ENCODE results near the gene S1PR5. TPM values are rescaled to one million over a fixed set of nuclear protein-coding genes. Genes with fewer than 3 reads are reported as not detected.

The S1PR5 gene
- total RNA-seq, 3 donors from 2014 or later = 0.16 to 1.2 (median 0.66) TPM

DNA sequence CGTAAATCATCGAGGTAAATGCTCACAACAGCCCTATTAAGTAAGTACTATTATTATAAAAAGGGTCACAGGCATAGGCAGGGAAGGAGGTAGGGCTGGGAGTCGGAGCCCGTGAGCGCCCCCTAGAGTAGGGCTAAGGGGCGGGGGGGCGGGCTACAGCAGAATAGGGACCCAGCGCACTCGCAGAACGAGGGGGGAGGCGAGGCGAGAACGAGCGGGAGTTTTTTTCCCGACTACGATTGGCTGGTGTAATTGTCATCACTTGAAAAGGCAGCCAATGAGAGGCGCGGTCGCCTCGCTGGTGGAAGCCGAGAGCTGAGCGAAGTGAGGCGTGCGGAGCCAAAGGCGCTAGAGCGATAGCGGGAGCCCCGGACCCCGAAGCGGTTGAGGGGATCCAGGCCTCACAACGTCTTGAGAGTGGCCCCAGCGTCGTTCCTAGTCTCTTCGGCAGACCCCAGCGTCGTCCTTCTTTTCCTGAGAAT lies 38.3 kb downstream of the S1PR5 start:
- intact Hi-C loops (cut with DNase I; ENCODE audit: low total_unique reads) = no loop called here
- H3K4me1 ChIP-seq = no peaks in the 10 kb centered on the region
- H3K4me3 ChIP-seq = peak overlapping the region; percentile 47 to 66 (median 48)
- no peaks in the 10 kb centered on the region for H3K27me3 ChIP-seq
- TF ChIP-seq POLR2A (IDR thresholded peaks at IDR 0.05) (no peak), POLR2AphosphoS5 (IDR thresholded peaks at IDR 0.05) (peak in 2 of 3 donors; percentile 30 to 45)
- TF ChIP-seq, protein P1, sequence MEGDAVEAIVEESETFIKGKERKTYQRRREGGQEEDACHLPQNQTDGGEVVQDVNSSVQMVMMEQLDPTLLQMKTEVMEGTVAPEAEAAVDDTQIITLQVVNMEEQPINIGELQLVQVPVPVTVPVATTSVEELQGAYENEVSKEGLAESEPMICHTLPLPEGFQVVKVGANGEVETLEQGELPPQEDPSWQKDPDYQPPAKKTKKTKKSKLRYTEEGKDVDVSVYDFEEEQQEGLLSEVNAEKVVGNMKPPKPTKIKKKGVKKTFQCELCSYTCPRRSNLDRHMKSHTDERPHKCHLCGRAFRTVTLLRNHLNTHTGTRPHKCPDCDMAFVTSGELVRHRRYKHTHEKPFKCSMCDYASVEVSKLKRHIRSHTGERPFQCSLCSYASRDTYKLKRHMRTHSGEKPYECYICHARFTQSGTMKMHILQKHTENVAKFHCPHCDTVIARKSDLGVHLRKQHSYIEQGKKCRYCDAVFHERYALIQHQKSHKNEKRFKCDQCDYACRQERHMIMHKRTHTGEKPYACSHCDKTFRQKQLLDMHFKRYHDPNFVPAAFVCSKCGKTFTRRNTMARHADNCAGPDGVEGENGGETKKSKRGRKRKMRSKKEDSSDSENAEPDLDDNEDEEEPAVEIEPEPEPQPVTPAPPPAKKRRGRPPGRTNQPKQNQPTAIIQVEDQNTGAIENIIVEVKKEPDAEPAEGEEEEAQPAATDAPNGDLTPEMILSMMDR (IDR thresholded peaks at IDR 0.05) = no peak
- no peaks in the 10 kb centered on the region for H3K36me3 ChIP-seq
- H3K9me3 ChIP-seq = no peaks in the 10 kb centered on the region
- H3K27ac ChIP-seq = peak overlapping the region; percentile 19 to 60
- DNase-seq (ENCODE audit: low spot score in 2 of 2) = peak; percentile 86 to 91

DNA sequence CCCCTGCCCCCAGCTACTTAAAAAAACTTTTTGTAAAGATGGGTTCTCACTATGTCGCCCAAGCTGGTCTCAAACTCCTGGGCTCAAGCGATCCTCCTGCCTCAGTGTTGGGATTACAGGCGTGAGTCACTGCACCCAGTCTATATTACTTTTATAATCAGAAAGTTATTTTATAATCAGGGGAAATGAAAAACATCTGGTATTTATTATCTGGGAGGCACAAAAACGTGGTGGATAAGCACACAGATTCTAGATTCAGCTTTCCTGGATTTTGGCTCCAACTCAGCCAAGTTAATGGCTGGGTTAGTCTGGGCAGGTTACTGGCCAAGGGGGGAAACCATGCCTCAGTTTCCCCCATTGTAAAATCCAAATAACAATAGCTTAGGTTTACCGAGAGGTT lies 38.8 kb downstream of the S1PR5 start:
- H3K27ac ChIP-seq = no peak overlapping the region
- no peaks in the 10 kb centered on the region for H3K4me1 ChIP-seq
- peak overlapping the region; percentile 47 to 66 (median 48) for H3K4me3 ChIP-seq
- no peaks in the 10 kb centered on the region for H3K9me3 ChIP-seq
- H3K27me3 ChIP-seq = no peaks in the 10 kb centered on the region
- intact Hi-C loops (cut with DNase I; ENCODE audit: low total_unique reads) = no loop called here
- no peaks in the 10 kb centered on the region for H3K36me3 ChIP-seq
- TF ChIP-seq, protein P1 (IDR thresholded peaks at IDR 0.05) = no peak
- no peak for TF ChIP-seq POLR2AphosphoS5 (IDR thresholded peaks at IDR 0.05)
- no peak for TF ChIP-seq POLR2A (IDR thresholded peaks at IDR 0.05)
- DNase-seq (ENCODE audit: low spot score in 2 of 2) = no peak

DNA sequence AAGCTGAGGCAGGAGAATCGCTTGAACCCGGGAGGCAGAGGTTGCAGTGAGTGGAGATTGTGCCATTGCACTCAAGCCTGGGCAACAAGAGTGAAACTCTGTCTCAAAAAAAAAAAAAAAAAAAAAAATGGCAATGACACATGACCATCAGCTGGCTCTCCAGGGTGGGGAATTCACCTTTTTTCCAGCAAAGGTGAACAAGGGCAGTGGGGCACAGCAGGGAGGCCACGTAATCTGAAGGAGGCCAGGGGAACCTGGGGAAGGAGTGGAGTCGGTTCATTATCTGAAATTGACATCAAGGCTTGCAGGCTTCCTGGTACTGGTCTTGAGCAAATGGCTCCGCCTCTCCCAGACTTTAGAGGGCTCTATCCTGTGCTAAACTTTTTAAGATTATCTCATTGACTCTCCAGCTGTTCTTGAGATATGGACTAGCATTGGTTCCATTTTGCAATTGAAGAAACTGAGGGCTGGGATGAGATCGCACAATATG lies 42.2 kb downstream of the S1PR5 start:
- Histone ChIP-seq H3K27ac (no peak overlapping the region), H3K27me3 (no peaks in the 10 kb centered on the region), H3K4me3 (no peak overlapping the region), H3K9me3 (no peaks in the 10 kb centered on the region), H3K4me1 (no peaks in the 10 kb centered on the region), H3K36me3 (no peaks in the 10 kb centered on the region)
- no peak for DNase-seq (ENCODE audit: low spot score in 2 of 2)
- intact Hi-C loops (cut with DNase I; ENCODE audit: low total_unique reads) = no loop called here
- TF ChIP-seq, protein P1 (IDR thresholded peaks at IDR 0.05) = no peak
- TF ChIP-seq POLR2AphosphoS5 (IDR thresholded peaks at IDR 0.05) = no peak
- TF ChIP-seq POLR2A (IDR thresholded peaks at IDR 0.05) = no peak

DNA sequence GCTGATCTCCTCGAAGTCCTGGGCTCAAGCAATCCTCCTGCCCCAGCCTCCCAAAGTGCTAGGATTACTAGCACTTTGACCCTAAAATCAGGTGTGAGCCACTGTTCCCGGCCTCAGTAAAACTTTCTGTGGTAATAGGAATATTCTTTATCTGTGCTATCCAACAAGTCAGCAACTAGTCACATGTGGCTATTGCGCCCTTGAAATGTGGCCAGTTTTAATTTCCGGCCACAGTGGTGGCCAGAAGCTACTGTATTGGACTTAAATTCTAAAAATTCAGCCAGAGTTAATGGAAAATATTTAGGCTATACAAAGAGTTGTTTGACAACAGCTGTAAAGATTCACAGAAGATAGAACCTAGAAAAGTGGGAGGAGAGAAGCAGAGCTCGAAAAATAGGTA lies 44.1 kb downstream of the S1PR5 start:
- no peak overlapping the region for H3K27ac ChIP-seq
- no peaks in the 10 kb centered on the region for H3K9me3 ChIP-seq
- H3K4me1 ChIP-seq = no peaks in the 10 kb centered on the region
- intact Hi-C loops (cut with DNase I; ENCODE audit: low total_unique reads) = no loop called here
- DNase-seq (ENCODE audit: low spot score in 2 of 2) = no peak
- H3K4me3 ChIP-seq = no peak overlapping the region
- TF ChIP-seq POLR2AphosphoS5 (IDR thresholded peaks at IDR 0.05) = no peak
- TF ChIP-seq, protein P1 (IDR thresholded peaks at IDR 0.05) = no peak
- TF ChIP-seq POLR2A (IDR thresholded peaks at IDR 0.05) = no peak
- H3K27me3 ChIP-seq = no peaks in the 10 kb centered on the region
- H3K36me3 ChIP-seq = no peaks in the 10 kb centered on the region

DNA sequence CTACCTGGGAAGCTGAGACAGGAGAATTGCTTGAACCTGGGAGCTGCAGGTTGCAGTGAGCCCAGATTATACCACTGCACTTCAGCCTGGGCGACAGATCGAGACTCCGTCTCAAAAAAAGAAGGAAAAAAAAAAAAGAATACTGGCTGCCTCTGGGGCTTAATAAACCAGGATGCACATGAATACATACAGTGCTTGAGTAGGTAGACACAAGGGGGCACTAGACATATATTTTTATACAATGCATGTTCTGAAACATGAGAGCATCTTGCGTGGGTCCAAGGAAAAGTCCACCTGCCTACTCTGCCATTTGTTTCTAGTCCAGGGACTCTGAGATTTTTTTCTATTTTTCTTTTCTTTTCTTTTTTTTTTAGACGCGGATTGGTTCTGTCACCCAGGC lies 45.3 kb downstream of the S1PR5 start:
- TF ChIP-seq POLR2A (IDR thresholded peaks at IDR 0.05) = no peak
- no peak for TF ChIP-seq POLR2AphosphoS5 (IDR thresholded peaks at IDR 0.05)
- TF ChIP-seq, protein P1 (IDR thresholded peaks at IDR 0.05) = peak in 1 of 3 donors; percentile 18
- intact Hi-C loops (cut with DNase I; ENCODE audit: low total_unique reads) = no loop called here
- no peaks in the 10 kb centered on the region for H3K9me3 ChIP-seq

More for the DNA sequence above, 45.3 kb downstream of the S1PR5 start:
- H3K27me3 ChIP-seq = no peaks in the 10 kb centered on the region
- H3K27ac ChIP-seq = no peak overlapping the region
- H3K4me1 ChIP-seq = no peaks in the 10 kb centered on the region
- no peak overlapping the region for H3K4me3 ChIP-seq
- DNase-seq (ENCODE audit: low spot score in 2 of 2) = no peak
- H3K36me3 ChIP-seq = no peaks in the 10 kb centered on the region

Data from breast epithelium (tissue), 4 donors.